ENCODE results near the gene UST.
A peak's percentile ranks its signal among the peaks of the same experiment; 100 is the strongest.
"Not testable (repeated sequence)": the region's sequence is repeated elsewhere in the genome, so short reads cannot be mapped to it uniquely, and the experiment has no call there.

Gene UST

GRCh38 chr6:148990403-148990802 is 243.6 kb downstream of the UST start:
- DNase-seq (ENCODE audit: insufficient read length, low spot score) (no peak), FAIRE-seq (no peak)

- FAIRE-seq (no peak), DNase-seq (ENCODE audit: insufficient read length, low spot score) (no peak)
These were observed 250.0 kb downstream of the UST start for GRCh38 chr6:148996815-148997214.

GRCh38 chr6:148997865-148998264 is 251.0 kb downstream of the UST start:
- DNase-seq (ENCODE audit: insufficient read length, low spot score) (no peak), FAIRE-seq (peak; percentile 44)

- DNase-seq (ENCODE audit: insufficient read length, low spot score) (no peak), FAIRE-seq (no peak)
These were observed 251.9 kb downstream of the UST start for GRCh38 chr6:148998704-148999103.

- DNase-seq (ENCODE audit: insufficient read length, low spot score) (no peak), FAIRE-seq (no peak)
These were observed 252.7 kb downstream of the UST start for GRCh38 chr6:148999501-148999900.

- DNase-seq (ENCODE audit: insufficient read length, low spot score) (no peak), FAIRE-seq (no peak)
These were observed 253.2 kb downstream of the UST start for GRCh38 chr6:148999929-149000468.

GRCh38 chr6:149001422-149001821 is 254.6 kb downstream of the UST start:
- no peak for FAIRE-seq
- no peak for DNase-seq (ENCODE audit: insufficient read length, low spot score)

GRCh38 chr6:149003560-149003959 is 256.7 kb downstream of the UST start:
- FAIRE-seq: no peak

GRCh38 chr6:149004664-149005063 is 257.8 kb downstream of the UST start:
- no peak for DNase-seq (ENCODE audit: insufficient read length, low spot score)
- no peak for FAIRE-seq

More at GRCh38 chr6:149003560-149003959, 256.7 kb downstream of the UST start:
- DNase-seq (ENCODE audit: insufficient read length, low spot score): no peak

GRCh38 chr6:149006236-149006635 is 259.4 kb downstream of the UST start:
- DNase-seq (ENCODE audit: insufficient read length, low spot score); FAIRE-seq: not testable (repeated sequence)

GRCh38 chr6:149006671-149007070 is 259.8 kb downstream of the UST start:
- no peak for FAIRE-seq
- no peak for DNase-seq (ENCODE audit: insufficient read length, low spot score)

GRCh38 chr6:149007846-149008245 is 261.0 kb downstream of the UST start:
- FAIRE-seq (no peak), DNase-seq (ENCODE audit: insufficient read length, low spot score) (no peak)

GRCh38 chr6:149008741-149009140 is 261.9 kb downstream of the UST start:
- no peak for DNase-seq (ENCODE audit: insufficient read length, low spot score)
- FAIRE-seq: no peak

- FAIRE-seq: no peak
These were observed 265.3 kb downstream of the UST start for GRCh38 chr6:149012040-149012545.

GRCh38 chr6:149013586-149014344 is 266.9 kb downstream of the UST start:
- DNase-seq (ENCODE audit: insufficient read length, low spot score): no peak
- no peak for FAIRE-seq

More at GRCh38 chr6:149012040-149012545, 265.3 kb downstream of the UST start:
- DNase-seq (ENCODE audit: insufficient read length, low spot score): no peak

- DNase-seq (ENCODE audit: insufficient read length, low spot score): no peak
- no peak for FAIRE-seq
These were observed 268.1 kb downstream of the UST start for GRCh38 chr6:149014631-149015534.

- FAIRE-seq (no peak), DNase-seq (ENCODE audit: insufficient read length, low spot score) (no peak)
These were observed 269.0 kb downstream of the UST start for GRCh38 chr6:149015535-149016525.

GRCh38 chr6:149016716-149017115 is 269.9 kb downstream of the UST start:
- DNase-seq (ENCODE audit: insufficient read length, low spot score): no peak
- no peak for FAIRE-seq

- DNase-seq (ENCODE audit: insufficient read length, low spot score): no peak
- FAIRE-seq: no peak
These were observed 273.5 kb downstream of the UST start for GRCh38 chr6:149020319-149020718.

- FAIRE-seq: no peak
- no peak for DNase-seq (ENCODE audit: insufficient read length, low spot score)
These were observed 277.5 kb downstream of the UST start for GRCh38 chr6:149024361-149024760.
